HG02943 (cell line): ENCODE measurements around the gene KLHDC4.
"Not testable (repeated sequence)": the region's sequence is repeated elsewhere in the genome, so short reads cannot be mapped to it uniquely, and the experiment has no call there.

Source experiments
- ATAC-seq: cut with Tn5 transposase; IDR thresholded peaks from one replicate; pipeline ENCODE4 v1.9.1; 2021; ENCODE audit warnings: mild to moderate bottlenecking, low read depth, moderate library complexity; ENCODE audit not compliant: unreplicated experiment

Gene KLHDC4

DNA sequence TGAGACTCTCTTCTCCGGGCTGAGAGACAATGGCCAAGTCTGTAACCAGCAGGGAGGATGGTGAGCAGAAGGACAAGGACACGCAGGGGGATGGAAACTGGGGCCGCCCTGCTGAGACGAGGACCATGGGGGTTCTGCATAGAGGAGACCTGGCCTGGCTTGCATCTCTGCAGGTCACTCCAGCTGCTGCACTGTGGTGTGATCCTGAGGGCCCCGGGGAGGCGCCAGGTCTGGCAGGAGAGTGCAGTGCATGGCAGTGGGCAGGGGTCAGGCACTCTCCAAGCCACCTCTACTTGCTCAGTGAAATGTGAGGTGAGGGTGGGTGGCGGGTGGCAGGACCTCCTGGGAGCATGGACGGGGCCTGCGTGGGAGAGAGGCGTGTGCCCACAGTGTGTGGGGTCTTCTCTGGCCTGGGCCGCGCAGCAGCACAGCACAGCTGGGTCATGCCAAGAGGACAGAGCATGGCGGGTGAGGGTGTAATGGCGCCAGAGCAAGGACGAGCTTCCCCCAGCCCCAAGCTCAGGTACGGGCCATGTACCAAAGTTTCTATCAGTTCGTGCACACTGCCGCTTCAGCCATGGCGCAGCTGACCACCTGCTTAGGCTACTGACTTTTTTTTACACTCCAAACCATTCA is 43.1 kb downstream of the KLHDC4 start:
- no peak for ATAC-seq

DNA sequence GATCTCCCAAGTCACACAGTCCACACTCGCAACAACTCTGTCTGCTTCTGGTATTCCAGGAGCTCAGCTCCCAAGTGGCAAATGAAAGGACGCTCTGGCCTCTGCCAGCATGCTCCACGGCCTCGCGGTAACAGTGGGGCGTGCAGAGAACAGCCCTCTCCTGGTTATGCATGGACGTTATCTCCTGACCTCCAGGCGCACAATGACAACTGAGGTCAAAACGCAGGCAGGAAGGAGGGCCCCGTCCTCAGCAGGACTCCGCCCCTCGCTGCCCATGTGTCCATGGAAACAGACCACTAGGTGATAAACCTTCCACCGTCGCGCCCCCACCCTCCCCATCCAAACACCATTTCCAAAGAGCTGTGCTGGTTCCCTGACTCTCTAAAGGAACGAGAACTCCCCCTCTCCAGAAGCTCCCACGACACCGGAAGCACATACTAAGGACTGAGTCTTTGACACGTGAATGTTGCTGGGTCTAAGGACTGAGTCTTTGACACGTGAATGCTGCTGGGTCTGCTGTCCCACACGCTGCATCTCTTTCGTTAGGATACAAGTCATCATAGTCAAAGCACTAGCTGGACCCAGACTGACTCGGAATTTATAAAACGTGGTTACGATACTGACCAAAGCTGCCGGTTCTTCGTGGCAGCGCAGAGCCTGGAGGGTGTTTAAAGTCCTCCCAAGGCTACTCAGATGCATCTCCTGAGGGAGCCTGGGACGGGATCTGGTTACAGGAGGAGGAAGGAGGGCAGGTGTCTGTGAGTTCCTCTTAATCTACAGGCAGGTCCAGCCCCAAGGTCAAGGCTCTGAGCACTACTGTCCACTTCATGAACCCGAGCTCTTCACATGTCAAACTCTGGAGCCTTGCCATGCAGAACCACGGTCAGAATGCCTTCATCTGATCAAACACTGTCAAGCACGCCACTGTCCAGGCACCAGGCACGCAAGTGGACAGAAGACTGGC is 43.9 kb downstream of the KLHDC4 start:
- ATAC-seq: no peak

DNA sequence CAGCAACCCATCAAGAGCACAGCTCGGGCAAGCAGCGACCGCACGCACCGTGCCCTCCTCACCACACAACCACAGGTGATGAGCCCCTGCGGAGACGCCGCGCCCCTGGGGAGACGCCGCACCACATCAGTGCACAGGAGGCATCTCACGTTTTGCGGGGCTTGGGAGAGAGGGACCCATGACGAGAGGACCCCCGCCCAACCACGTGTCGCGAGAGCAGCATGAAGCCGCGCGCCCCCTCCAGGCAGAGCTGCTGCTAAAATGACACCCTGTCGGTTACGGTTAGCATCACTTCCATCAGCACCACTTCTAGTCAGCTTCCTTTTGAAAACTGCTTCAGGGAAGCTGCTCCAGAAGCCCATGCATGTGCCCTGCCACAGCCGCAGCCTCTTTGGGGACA is 45.3 kb downstream of the KLHDC4 start:
- ATAC-seq: no peak

DNA sequence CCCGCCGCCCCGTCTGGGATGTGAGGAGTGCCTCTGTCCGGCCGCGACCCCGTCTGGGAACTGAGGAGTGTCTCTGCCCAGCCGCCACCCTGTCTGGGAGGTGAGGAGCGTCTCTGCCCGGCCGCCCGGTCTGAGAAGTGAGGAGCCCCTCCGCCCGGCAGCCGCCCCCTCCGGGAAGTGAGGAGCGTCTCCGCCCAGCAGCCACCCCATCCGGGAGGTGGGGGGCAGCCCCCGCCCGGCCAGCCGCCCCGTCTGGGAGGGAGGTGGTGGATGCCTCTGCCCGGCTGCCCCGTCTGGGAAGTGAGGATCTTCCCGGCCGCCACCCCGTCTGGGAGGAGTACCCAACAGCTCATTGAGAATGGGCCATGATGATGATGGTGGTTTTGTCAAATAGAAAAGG is 47.0 kb downstream of the KLHDC4 start:
- ATAC-seq: not testable (repeated sequence)

DNA sequence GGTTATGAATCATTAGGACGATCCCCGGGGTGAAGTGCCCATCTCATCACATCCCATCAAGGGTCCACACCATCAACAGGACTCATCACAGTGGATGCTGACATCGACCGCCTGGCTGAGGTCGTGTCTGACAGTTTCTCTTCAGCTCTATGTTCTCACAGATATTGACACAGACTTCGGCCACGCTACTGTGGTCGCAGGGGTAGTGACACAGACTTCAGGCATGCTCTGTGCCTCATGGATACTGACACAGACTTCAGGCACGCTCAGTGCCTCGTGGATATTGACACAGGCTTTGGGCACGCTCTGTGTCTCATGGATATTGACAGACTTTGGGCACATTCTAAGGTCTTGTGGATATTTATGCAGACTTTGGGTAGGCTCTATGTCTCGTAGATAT is 50.1 kb downstream of the KLHDC4 start:
- ATAC-seq: no peak

DNA sequence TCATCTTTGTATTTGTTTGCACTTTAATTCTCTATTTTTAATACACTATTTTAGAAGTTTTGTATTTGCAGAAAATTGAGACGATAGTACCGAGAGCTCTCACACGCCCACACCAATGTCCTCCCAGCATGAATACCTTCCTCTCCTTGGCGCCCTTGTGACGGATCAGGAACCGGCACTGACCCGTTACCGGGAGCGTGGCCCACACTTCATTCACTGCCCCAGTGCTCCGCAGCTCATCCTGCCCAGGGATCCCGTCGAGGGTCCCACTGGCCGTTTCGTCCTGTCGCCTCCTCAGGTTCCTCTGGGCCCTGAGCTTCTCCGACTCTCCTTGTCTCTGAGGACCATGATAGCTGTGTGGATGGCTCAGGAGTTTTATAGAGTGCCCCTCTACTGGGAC is 50.6 kb downstream of the KLHDC4 start:
- no peak for ATAC-seq

DNA sequence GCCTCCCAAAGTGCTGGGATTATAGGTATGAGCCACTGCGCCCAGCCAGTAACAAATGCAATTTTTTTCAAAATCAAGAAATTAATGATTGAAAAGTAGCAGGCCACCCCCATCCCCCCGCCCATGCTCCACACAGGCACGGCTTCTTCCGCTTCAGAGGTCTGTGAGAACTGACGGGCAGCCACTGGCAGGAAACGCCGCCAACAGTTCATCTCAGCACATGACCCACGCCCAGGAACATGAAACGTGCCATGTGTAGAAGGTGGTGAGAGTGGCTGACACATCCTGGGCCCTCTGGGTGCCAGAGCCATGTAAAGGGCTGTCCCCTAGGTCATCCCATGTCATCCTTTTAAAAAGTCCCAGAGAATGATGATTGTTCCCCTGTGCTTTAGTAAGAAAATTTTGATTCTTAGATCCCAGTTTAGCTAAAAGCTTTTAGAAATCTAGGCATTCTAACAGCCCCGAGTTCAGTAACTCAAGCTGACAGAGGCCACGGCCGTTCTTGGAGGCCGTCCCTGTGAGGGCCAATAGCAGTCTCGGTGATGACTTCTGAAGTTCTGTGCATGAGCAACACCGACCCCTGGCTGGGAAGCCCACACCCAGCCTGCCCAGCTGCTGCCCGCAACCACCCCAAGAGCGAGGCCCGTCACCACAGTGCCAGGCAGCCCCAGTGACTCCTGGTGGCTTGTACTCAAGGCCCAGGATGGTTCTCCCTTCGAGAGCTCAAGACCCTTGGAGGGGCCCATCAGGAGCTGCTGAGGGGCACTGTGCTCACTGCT is 52.1 kb downstream of the KLHDC4 start:
- no peak for ATAC-seq

DNA sequence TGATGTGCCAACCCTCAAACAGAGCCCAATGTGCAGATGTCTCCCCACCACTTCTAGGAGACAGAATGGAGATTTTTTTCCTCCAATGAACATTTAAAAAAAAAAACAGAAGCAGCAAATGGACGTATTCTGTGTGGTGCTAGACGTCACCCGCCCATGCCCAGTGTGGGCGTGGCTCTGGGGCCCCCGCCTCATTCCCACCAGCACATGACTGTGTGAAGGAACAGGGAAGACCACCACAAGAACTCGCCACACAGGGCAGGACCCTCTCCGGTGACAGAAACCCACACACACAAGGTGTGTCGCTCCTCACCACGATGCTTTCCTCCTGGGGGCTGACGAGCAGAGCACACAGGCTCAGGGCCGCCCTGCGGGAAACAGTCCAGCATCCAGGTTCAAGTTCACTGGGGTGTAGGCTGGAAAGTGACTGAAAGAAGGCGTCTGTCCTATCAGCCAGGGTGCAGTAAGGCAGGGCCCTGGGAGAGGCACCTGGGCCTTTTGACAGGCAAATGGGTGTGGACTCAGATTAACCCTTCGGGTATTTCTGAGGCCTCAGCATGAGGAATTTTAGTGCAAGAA is 53.5 kb downstream of the KLHDC4 start:
- no peak for ATAC-seq

DNA sequence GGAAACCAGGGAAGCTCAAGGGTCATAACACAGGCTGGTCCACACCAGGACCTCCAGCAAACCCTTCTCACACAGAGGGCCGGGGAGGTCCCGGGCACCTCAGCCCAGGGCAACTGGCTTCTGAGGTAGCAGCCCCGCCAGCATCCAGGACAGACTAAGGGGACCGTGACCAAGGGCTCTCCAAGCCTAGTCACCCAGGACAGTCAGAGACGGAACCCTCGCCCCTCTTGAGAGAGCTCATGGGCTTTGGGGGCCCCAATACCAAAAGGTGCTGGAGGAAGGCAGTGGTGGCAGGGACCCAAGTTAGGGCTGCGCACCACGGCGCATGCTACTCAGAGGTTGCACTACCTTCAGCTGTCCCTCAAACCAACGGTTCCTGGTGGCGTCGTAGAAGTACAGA is 54.9 kb downstream of the KLHDC4 start:
- no peak for ATAC-seq

DNA sequence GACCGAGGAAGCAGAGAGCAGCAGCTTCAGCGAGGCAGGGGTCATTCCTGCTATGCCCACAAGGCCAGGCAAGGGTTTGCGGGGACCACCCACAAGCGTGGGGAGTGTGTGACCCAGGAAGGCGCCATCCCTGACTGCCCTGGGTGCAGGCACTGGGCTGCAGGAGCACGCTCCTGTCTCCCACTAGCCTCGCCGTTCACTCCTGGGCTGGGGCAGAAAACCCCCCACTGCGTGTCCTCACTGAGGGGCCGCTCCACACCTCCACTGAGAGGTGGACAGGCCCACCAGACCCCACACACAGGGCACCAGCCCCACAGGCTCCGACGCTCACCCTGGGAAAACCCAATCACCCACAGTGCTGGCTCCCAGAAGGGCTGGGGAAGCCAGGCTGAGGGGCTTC is 56.1 kb downstream of the KLHDC4 start:
- ATAC-seq: no peak

DNA sequence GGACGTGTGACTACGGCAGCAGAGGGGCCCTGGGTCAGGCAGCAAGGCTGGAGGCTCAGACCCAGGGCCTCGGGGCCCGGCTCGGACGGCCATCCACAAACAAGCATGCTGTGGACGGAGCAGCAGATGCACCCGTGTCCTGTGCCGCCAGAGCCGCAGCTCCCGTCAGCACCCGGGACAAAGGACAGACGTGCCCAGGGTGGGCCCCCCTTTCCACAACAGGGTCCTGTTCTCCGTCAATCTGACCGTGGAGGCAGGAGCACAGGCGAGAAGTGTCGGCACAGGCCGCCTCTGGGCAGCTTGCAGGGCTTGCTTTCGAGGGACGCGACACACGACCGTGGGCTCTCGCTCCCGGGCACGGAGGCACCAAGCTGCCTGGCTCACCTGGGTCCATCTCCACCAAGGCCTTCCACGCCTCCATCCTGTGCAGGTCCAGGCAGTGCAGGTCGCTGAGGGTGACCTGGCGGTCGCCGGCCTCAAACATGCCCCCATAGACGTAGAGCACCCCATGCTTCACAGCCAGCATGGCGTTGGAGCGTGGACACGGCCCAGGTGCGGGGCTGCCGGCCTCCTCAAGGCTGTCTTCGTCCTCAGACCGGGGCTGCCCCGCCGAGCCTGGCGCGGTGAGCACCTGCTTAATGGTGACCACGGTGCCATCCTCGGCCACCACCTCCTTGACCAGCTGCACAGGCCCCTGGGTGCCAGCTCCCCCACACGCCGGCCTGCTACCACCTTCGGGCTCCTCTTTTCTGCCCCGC is 56.7 kb downstream of the KLHDC4 start:
- no peak for ATAC-seq

DNA sequence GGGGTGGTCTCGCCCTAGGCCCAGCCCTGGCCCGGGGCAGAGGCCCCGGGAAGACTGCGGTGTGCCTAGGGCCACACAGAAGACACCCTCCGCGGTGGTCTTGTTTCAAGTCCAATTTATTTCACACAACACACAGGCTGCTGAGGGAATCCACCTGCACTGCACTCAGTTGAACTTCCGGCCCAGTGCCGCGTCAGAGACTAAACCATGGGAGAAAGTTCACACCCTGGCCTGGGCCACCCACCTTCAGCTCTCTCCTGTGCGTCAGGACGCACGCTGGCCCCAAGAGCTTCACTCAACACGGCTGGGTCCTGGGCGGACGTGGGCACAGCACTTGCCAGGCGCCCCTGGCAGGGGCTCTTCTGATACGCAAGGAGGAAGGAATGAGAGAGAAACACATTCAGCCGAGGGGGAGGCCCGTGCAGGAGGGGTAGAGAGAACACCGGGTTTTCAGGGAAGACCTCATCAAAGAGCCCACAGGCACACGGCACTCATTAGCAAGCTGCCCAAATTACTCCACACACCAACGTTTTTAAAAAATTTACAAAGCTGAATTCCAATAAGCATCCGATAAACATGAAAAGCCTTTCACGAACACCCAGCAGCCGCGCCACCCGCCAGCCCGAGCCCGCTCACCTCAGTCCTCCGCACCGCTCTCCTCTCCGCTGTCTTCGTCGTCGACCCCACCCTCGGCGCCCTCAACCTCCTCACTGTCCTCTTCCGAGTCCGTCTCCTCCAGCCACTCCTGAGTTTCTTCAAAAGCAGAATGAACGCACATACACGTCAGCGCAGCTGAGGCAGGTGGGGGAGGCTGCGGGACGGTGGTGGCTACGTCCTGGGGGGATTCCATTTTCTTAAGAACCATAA is 57.8 kb downstream of the KLHDC4 start:
- ATAC-seq: no peak

DNA sequence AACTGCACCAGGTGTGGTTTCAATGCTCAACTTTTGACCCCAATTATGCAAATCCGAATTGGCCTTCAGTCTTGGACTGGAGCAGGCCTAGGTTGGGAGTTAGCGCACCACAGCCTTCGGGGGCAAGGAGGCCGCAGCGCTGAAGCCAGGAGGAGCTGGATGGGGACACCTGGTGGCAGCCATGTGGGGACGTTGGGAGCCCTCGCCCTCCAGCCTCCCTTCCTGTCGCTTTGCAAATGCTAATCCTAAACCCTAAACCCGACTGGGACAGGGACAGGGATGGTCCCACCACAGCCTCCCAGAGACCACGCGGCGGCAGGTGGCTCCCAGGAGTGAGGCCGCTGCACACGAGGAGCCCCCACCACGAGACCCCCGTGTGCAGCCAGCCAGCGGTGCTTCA is 58.7 kb downstream of the KLHDC4 start:
- ATAC-seq: no peak

DNA sequence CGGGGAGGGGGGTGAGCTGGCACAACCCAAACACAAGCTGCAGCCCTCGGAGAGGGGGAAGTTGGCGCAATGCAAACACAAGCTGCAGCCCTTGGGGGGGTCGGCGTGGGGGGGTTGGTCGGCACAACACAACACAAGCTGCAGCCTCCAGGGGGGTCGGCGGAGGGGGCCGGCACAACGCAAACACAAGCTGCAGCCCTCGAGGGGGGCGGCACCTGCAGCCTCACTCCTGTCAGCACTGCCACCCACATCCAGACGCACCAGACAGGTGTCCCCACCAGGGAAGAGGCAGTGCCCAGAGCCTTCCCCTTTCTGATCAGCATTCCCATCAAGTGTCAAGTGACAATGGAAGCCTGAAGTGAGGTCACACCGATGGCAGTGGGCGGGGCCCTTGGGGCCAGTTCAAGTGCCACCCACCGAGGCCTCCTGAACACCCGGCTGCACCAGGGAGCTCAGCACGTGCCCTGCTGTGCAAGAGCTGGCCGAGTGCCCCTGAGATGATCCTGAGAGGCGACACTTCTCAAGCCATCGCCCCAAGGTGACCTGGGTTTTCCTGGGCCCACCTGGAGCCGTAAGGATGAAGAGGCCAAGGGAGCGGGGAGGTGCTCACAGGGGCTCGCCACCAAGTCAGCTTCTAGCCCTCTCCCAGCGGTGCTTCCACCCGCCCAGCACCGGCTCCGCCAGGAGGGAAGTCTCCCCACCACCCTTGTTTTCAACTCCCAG is 59.3 kb downstream of the KLHDC4 start:
- ATAC-seq: no peak

DNA sequence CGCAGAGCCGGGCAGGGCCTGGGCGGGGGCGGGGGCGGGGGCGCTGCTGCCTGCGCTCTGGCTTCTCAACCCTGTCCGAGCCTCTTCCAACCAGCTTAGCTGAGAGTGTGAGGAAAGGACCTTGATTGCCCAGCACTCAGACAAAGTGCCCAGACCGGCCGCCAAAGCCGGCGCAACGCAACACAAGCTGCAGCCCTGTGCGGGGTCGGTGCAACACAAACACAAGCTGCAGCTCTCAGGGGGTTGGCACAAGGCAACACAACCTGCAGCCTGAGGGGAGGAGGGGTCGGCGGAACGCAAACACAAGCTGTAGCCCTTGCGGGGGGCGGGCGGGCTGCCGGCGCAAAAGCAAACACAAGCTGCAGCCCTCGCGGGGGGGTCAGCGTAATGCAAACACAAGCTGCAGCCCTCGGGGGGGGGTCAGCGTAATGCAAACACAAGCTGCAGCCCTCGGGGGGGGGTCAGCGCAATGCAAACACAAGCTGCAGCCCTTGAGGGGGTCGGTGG is 60.0 kb downstream of the KLHDC4 start:
- ATAC-seq: no peak

DNA sequence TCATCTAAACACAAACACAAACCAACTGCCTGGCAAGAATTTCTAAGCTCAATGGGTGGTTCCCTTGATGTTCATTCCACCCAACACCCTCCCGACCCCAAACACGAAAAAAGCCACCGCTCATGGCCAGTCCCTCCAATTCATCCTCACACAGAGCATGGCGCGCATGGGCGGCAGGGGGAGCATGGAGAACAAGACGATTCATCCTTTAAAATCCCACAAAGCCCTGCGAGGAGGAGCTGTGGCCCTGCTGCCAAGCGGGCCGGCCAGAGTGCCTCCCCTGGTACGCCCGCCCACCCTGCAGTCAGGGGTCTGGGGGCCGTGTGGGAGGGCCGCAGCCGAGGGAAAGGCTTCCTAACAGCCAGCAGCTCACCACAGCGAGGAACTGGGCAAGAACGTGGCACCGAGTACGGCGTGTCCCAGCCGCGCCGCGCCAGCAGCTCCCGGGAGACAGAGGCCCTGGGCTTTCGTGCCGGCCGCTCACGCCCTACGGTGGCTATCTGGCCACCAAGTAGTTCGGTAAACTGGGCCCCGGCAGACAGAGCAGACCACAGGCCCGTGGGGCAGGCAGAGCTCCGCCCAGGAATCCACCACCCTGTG is 60.9 kb downstream of the KLHDC4 start:
- ATAC-seq: no peak

DNA sequence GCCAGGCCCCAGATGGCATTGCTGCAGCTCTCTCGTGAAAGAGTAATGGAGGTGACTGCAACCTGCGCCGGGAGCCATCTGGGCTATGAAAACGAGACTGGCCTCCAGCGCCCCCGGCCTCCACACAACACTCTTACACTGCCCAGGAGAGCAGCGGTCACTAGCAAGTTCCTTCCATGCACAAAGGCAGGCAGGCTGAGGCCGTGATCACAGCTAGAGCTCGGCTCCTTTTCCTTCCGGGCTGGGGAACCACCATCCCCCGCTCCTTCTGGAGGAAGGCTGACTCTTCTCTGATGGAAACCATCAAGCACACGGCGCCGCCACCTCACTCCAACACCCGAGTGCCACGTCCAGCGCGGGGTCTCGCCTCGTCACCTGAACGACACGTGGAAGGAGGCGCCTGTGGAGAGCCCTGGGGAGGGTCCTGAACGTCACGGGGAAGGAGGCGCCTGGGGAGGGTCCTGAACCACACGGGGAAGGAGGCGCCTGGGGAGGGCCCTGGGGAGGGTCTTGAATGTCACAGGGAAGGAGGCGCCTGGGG is 61.9 kb downstream of the KLHDC4 start:
- no peak for ATAC-seq

DNA sequence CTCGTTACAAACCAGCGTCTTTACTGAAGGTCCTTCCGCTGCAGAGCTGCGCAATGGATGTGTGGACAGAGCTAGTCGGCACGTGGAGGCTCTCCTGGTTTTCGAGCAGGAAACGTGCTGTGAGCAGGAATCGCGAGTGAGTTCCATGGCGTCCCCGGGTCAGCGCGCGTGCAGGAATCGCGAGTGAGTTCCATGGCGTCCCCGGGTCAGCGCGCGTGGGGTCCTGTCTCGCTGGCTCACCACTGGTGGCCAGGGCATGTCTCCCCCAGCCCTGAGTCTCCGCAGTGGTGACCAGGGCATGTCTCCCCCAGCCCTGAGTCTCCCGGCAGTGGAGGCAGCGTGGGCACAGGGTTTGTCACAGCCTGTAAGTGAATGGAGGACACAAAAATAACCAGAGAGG is 62.7 kb downstream of the KLHDC4 start:
- ATAC-seq: no peak
